Measurements from ENCODE around the gene F10.

Gene F10

DNA sequence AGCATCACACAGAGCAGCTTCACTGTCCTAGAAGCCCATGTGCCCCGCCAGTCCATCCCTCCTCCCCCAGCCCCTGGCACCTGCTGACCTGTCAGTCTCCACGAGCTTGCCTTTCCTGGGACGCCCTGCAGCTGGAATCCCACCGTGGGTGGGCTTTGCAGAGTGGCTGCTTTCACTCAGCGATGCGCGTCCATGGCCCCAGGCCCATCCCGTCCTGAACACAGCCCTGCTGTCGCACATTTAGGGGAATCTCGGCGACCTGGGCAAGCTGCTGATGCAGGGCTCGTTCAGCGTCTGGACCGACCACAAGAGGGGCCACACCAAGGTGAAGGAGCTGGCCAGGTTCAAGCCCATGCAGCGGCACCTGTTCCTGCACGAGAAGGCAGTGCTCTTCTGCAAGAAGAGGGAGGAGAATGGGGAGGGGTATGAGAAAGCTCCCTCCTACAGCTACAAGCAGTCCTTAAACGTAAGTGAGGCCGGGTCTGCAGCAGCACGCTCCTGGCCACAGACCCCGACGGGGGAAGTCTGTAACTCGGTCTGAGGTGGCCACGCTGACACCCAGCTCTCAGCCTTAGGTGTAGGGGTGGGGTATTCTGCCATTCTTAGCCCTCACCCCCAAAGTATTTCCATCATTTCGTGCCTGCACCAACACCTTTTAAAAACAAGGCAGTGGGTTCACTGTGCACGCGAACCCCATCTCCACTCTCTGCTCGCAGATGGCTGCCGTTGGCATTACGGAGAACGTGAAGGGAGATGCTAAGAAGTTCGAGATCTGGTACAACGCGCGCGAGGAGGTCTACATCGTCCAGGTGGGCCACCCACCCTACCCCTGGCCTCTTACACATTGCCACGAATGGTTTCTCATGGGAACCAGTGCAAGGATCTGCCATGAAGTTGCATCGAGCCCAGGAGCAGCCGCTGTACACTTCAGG, 35.3 kb upstream of the F10 start:
- no peak for DNase-seq (ENCODE audit: low read depth in 2 of 2)

DNA sequence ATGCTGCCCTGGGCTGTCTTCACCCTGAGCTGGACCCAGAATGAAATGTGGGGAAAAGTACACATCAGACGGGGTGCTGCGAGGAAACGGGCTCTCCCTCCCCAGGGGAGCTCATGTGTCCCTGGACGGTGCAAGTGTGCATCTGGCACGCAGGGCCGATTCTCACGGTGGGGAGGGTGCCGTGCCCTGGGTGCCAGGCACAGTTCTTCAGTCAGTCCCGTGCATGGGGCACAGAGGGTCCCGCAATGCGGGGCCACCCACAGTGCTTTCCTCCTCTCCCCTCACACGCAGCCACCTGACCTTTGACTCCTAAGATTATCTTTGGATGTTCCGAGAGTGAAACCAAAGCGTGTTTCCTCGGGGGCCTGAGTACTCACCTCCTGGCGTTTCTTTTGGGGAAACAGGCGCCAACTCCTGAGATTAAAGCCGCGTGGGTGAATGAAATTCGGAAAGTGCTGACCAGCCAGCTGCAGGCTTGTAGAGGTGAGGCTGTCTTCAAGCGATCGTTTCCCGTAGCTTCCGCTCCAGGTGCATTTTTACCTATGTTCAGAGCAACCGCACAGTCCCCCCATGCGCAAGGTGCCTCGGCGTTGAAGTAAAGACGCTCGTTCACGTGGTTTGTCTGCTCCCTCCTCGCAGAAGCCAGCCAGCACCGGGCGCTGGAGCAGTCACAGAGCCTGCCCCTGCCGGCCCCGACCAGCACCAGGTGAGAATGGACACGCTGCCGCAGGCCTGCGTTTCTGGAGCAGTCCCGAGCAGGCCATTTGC, 34.5 kb upstream of the F10 start:
- no peak for DNase-seq (ENCODE audit: low read depth in 2 of 2)

DNA sequence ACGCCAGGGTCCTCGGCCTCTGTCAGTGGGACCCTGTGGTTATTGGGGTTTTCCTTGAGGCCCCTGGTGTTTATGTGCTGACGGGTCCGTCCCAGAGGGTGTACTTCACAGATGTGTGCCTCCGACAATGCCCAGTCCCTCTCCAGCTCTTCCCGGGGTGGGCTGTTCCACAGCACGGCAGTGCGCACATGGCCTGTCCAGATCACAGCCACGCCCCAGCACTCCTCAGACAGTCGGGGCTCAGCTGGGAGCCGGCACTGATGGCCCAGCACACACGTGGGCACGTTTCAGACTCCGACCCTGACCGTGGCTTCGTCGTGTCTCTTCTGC, 33.9 kb upstream of the F10 start:
- no peak for DNase-seq (ENCODE audit: low read depth in 2 of 2)

DNA sequence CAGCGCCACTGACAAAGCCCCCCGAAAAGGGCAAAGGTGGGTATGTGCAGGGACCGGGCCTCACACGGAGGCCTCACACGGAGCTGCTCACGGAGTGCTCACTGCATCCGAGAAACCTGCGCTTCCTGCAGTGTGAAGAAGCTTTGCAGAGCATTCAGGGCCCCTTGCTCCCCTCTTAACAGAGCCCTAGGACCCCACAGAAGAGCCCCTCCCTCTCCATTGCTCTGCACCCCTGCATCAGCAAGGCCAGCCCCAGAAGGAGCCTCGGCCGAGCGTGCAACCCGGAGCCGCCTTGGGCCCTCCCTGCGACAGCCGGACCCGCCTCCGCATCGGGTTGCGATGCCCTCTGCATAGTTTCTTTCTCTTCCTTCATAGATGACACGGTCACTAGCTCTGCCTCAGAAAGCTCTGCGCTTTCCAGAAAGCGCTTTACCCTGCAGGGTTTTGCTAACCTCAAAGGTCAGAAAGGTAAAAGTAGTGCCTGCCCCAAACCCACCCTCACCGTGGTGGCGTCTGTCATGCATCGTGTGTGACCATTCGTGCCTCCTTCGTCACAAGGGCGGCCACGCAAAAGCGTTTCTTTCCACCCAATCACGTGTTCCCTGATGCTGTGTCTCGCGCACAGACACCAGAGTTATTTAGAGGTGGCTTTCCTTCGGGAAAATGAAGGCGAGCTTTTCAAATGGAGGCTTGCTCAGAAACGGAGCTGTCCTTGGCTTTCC, 32.7 kb upstream of the F10 start:
- DNase-seq (ENCODE audit: low read depth in 2 of 2) = no peak

DNA sequence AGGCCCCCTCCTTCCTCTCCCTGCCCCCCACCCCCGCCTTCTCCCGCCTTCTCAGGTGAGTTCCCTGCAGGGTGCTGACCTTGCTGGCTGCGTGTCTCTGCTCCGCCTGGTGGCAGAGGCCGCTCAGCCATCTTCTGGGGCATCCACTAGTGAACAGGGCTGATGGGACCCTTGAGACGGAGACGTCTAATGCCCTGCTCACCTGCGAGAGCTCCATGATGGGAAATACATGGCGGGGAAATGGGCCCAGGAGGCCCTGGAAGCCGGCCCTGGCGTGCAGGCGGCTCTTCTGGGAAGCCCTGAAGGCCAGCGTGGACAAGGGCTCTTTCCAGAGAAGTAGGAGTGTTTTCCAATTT, 32.2 kb upstream of the F10 start:
- no peak for DNase-seq (ENCODE audit: low read depth in 2 of 2)

DNA sequence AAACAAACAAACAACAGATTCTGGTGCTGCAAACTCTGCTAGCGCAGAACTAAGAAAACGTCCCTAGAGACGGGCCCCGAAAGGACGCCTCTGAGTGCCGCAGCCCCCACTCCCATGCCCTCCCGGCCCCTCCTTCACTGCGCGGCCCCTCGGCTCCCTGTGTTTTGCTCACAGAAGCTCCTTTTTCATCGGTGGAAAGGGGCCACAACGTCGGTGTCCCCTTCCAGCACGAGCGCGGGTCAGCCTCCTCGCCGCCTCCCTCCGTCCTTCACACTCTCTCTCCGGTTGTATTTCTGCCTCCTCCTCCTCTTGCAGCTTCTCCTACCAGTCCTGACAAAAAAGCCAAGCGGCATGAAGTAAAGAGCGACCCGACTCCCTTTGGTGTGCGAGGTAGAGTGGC, 31.8 kb upstream of the F10 start:
- DNase-seq (ENCODE audit: low read depth in 2 of 2) = no peak

DNA sequence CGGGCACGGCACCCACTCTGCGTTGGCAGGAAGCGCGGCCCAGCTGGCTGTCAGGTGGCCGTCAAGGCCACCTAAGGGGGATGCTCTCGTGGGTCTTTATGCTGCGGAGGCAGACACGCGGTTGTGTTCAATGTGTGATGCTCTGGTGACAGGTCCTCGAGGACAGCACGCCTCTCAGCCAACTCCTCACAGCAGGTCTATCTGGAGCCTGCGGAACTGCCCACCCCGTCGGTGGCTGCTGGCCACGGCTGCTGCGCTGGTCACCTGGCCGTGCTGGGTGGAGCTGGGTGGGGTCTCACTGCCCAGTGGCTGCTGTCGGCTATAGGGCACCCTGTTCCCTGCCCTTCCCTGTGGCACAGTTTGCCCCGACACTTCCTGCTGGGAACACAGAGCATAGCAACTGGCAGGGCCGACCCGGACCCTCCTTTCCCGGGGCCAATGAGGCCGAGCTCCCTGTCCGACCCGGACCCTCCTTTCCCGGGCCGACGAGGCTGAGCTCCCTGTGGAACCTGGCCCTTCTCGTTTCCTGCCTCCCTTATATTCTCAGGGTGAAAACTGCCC, 31.3 kb upstream of the F10 start:
- DNase-seq (ENCODE audit: low read depth in 2 of 2) = no peak

DNA sequence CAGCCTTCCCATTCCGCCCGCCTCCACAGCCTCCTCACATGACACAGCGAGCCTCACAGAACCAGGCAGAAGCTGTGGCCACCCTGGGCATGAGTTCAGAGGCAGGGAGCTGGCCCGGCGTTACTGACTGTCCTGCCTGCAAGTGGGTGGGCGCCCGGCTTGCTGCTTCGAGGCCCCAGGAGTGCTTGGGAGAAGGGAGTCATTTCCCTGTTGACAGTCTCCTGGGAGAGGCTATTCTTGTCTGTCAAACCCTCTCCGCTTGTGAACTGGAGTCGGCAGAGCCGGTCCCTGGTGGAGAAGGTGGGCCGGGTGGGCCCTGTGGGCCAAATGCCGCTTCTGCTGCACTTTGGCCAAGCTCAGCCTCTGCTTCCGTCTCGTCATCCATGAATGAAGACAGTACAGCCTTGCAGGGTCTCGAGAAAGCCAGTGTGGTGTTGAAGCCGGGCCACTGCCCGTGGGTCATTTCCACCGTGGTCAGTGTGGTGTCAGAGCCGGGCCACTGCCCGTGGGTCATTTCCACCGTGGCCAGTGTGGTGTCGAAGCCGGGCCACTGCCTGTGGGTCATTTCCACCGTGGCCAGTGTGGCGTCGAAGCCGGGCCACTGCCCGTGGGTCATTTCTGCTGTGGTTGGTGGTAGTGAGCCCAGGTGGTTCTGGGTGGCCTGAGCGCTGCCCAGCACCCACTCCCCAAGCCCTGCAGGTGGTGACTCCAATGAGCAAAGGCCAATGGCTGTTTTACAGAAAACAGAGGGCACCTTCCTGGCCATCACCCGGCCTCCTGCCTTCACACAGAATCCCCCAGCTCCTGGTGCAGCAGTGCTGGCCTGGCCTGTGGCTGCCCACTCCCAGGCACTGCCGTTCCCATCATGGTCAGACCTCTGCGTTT, 30.5 kb upstream of the F10 start:
- no peak for DNase-seq (ENCODE audit: low read depth in 2 of 2)

DNA sequence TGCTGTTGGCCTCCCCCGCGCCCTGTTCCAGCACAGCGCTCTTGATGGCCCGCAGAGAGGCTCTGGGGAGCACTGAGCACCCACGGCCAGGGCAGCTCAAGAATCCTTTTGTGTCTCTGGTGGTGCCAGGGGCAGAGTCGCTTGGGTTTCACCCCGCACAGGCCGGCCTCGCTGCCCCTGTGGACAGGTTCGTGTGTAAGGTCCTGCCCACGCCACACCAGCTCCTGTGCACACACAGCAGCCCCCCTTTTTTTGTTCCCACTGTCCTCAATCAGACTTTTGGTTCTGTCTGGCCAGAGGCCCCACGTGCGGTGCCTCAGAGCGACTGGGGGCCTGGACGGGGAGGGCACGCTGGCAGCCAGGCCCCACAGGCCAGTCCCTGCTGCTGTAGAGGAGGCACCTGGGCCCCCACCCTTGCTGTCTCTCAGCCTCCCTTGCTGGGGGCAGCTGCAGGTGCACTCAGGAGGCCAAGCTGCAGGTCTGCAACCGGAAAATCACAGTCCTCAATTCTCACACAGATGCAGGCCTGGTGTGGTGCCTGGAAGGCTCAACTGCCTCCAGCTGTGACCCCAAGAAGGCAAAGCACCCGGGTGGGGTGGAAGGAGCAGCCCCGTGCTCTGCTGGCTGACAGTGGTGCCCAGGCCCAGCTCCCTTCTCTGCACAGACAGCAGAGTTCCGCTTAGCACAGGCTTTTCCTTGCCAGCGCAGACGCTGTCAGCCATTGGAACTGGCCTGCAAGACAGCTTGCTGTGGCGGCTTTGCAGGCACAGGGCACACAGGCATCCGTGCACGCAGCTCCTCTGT, 29.6 kb upstream of the F10 start:
- DNase-seq (ENCODE audit: low read depth in 2 of 2) = no peak

DNA sequence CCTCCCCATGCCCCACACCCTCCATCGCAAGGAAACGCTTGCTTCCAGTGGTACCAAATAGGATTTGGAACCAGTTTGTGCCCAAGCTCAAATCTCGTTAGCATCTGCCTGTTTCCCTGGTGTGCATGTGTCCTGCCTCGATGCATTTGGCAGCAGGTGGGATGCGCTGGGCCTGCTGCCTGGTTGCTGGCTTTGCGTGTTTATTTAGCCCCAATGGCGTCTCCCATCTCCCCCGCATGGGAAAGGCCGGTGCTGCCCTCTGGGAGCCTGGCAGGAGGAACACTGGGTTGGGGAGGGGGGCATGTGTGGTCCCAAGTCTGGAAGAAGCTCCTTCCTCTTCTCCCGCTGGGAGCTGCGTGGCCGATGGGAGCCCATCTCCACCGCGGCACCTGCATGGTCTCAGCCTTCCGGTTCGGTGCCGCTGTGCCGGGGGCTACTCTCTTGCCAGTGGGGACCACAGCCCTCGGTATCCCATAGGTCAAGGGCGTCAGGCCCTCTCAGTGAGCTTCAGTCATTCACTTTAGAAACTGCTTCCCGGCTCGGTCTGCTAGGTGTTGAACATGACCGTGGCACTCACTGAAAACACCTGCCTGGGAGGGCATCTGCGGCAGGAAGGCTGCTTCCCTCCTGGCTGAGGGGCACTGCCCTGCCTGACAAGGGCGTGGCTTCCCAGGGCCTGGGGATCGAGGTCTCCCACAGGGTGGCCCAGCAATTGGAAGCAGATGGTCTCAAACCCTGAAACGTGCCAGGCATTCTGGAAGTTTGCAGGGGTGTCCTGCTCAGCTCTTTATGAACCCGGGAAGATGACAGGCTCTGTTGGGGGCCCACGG, 28.8 kb upstream of the F10 start:
- DNase-seq (ENCODE audit: low read depth in 2 of 2) = no peak

DNA sequence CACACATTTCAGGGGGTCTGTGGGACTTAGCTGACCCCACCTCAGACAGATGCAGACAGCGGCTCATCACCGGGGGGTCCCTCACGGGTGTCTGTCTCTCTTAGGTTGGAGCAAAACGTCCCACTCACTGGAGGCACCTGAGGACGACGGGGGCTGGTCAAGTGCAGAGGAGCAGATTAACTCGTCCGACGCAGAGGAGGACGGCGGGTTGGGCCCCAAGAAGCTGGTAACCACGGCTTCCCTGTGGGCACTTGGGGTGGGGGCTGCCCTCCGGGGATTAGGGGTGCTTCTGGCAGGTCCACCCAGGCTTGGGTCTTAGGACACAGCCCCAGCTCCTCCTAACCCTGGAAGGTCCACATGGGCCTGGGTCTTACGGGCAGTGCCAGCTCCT, 28.2 kb upstream of the F10 start:
- no peak for DNase-seq (ENCODE audit: low read depth in 2 of 2)

DNA sequence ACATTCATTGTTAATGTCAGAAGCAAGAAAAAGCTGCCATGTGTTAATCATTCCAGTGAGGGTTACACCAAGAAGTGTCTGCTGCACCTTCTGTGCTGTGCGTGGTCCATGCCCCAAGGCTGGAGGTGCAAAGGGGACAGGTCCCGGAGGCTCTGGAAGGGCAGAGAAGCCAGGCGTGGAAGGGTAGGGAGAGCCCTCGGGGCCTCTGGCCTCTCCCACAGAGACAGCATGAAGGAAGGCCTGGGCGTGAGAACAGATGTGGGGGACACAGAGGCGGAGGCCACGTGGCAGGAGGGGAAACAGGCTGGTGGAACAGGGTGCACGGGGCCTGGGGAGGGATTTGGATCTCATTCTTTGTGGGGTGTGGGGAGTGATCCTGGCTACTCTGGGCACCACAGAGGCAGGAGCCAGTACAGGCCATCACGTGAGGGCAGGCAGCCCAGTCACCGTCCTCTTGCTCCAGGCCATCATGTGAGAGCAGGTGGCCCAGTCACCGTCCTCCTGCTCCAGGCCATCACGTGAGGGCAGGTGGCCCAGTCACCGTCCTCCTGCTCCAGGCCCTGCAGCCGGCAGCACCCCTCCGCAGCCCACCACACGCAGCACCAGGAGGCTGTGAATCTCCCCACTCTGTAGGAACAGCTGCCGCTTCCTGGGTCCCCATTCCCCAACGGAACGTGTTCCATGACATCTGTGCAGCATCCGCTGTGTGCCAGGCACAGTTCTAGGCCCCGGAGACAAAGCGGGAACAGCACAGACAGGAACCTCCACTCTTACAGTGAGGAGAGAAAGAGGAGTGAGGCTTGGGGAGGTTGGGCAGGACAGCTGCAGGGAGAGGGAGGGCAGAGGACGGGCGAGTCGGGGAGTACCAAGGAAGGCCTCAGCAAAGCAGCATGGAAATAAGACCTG, 27.2 kb upstream of the F10 start:
- no peak for DNase-seq (ENCODE audit: low read depth in 2 of 2)

DNA sequence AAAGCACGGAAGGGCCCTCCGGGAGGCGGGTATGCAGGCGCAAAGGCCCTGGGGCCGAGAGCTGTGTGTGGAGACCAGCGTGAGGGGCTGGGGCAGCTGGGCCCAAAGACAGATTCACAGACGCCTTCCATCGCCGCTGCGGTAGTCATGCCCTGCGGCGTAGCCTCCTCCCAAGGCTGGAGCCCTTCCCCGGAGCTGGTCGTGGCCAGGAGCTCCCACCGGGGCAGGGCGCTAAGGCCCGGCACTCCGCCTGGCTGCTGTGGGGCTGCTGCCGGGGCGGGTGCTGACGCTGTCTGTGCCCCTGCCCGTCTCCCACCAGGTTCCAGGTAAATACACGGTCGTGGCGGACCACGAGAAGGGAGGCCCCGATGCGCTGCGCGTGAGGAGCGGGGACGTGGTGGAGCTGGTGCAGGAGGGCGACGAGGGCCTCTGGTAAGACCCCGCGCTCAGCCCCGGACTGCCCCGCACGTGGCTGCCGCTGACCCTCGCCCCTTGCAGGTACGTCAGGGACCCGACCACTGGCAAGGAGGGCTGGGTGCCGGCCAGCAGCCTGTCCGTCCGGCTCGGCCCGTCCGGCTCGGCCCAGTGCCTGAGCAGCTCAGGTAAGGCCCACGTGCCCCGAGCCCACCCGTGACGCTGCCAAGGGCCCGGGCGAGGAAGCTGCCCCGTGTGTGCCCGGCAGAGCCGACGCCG, 26.4 kb upstream of the F10 start:
- no peak for DNase-seq (ENCODE audit: low read depth in 2 of 2)

DNA sequence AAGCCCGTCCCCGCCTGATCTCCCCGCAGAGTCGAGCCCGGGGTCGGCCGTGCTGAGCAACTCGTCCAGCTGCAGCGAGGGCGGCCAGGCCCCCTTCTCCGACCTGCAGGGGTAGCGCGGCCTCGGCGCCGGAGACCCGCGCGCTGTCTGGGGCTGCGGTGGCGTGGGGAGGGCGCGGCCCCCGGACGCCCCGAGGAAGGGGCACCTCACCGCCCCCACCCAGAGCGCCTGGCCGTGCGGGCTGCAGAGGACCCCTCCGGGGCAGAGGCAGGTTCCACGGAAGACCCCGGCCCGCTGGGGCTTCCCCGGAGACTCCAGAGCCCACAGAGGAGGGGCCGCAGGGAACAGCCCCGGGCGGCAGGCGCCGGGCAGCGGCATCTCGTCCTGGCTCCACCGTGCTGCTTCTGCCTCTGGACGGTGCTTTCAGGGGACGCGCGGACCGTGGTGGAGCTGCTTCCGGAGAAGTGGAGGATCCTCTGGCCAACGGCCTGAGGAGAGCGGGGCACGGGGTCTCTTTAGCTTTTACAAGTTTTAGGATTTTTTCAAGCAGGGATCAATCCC, 25.8 kb upstream of the F10 start:
- no peak for DNase-seq (ENCODE audit: low read depth in 2 of 2)

DNA sequence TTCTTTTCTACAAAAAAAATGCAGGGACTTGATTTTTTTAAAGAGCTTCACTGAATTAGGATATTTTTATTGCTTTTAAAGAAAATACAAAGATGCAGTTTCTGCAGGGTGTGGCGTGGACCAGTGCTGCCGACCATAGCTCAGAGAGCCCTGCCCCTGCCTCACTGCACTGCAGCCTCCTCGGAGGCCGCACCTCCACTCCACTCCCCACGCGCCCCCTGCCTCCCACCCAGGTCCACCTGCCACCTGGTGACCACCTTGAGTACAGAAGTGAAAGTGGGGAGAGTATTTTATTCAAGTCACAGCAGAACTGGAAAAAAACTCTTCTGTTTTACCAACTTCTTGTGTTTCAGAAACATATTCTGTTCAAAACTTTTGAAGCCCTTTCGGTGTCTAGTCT, 24.9 kb upstream of the F10 start:
- DNase-seq (ENCODE audit: low read depth in 2 of 2) = no peak

DNA sequence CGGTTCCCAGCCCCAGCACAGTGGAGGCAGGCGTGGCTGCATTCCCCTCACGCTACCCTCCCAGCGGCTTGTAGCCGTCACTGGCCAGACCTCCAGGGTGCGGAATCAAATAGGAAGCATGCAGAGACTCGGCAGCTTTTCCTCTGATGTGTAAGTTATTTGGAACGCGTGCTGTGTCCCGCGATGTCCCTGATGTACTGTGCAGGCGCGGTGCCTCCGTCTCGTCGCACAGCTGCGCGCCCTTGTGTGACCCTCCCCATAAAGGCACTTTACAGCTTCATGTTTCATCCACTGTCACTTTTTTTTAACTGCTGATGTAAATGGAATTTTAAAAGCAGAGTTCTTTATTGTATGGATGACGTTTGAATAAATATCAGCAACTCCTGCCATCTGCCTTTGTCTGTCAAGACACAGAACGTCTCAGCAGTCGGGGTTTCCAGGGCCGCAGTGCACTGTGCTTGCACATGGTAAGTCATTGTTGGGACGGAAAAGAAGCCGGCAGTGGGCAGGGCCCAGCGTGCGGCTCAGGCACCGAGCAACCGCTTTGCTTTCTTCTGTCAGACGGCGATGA, 24.4 kb upstream of the F10 start:
- DNase-seq (ENCODE audit: low read depth in 2 of 2) = no peak

DNA sequence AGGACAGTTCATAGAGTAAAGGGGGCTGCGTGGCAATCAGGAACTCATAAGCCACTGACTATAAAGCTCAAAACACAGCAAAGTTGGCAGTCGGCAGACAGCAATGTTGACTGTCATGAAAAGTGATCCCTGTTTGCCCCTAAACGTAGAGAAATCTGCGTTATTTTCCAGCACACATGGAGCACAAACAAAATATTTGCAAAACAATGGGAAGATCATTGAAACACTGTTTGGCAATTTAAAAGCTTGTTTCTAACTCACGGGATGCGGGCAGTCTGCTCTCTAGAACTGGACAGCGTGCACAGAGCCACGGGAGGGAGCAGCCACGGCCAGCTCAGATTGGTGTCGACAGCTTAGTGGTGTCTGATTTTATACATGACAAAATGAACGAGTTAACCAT, 23.5 kb upstream of the F10 start:
- DNase-seq (ENCODE audit: low read depth in 2 of 2) = no peak
